Astrocyte of the hippocampus (primary cell): ENCODE measurements around the gene SPOCD1.

ENCODE experiments used
- DNase-seq: peaks from one replicate; pipeline ENCODE4 v3.0.0; 2011; ENCODE audit warnings: low read depth, low spot score

SPOCD1 gene

DNA sequence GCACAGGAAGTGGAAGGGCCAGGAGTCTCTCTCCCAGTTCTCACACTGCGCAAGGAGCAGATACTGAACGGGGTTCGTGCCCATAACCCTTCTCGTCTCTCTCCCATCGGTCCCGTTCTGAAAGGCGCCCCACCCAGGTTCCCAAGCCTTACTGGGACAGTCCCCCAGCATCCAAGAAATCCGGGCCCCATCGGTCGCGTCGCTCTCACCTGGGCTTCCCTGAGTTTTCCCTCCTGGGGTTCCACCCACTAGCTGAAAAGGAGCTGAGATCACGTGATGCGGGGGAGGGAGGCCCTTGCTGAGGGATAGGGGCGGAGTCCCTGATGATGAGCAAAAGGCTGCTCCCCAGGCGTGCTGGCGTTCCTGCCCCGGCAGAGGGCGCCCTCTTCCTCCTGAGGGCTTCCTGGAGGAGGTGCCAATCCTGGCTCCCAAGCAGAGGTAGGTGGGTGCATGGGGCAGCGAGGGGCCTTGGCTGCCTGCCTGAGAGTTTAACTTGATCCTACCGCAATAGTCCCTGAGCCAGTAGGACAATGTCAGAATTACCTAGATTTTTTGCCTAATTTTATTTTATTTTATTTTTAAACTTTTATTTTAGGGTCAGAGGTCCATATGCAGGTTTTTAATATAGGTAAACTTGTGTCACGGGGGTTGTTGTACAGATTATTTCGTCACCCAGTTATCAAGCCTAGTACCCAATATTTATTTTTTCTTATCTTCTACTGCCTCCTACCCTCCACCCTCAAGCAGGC is at the start of gene SPOCD1:
SPOCD1 (minus strand) TSS at position 271 of the 749 bp plus-strand sequence. CDS start 689 bp downstream, outside the sequence.
- peak; percentile 74 for DNase-seq

DNA sequence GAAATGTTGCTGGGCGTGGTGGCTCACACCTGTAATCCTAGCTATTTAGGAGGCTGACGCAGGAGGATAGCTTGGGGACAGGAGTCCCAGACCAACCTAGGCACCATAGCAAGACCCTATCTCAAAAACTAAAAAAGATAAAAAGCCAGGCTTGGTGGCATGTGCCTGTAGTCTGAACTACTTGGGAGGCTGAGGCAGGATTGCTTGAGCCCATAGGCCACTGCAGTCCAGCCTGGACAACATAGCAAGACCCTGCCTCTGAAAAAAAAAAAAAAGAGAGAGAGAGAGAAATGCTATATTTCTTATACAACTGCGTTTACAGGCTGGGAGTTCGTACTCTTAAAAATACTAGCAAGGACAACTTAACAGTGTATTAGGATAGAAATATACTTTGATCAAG is 46.2 kb upstream of the SPOCD1 start:
- DNase-seq, result no peak

GRCh38 chr1:31861346-31861745 is 45.5 kb upstream of the SPOCD1 start:
- DNase-seq, result no peak

- DNase-seq, result no peak
These were observed 44.8 kb upstream of the SPOCD1 start for GRCh38 chr1:31860581-31860980.

DNA sequence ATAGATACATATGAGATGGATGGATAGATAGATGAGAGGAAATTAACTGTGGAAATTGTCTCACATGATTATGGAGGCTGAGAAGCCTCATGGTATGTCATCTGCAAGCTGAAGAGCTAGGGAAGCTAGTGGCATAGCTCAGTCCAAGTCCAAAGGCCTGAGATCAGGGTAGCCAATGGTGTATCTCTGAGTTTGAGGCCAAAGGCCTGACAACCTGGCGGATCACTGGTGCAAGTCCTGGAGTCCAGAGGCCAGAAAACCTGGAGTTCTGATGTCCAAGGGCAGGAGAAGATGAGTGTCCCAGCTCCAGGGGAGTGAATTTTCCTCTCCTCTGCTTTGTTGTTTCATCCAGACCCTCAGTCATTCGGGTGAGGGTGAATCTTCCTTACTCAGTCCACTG is 43.9 kb upstream of the SPOCD1 start:
- no peak for DNase-seq

DNA sequence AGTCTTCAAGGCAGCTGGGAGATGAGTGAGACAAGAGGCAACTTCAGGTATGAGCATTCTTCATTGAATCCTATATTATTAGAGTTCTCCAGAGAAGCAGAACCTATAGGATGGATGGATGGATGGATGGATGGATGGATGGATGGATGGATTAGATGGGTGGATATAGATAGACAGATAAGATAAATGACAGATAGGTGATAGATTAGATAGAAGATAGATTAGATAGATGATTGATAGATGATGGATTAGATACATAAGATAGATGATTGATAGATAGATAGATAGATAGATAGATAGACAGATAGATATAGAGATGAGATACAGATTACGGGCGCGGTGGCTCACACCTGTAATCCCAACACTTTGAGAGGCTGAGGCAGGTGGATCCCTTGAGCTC is 43.2 kb upstream of the SPOCD1 start:
- no peak for DNase-seq

DNA sequence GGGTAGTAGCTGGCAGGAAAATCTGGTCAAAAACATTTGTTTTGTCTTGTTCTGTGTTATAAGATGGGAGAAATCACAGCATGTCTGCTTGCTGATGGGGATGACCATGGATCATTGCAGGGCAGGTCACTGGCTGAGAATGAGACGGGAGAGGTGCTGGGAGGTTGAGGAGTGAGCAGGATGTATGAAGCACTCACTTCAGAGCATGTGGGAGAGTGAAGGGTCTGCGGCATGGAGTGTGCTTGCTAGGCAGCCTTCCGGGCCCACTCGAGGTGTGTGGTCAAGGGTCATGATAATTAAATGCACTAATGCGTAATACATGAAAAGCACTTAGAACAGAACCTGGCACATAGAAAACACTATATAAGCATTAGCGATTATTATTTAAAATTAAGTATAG is 42.0 kb upstream of the SPOCD1 start:
- DNase-seq, result no peak

DNA sequence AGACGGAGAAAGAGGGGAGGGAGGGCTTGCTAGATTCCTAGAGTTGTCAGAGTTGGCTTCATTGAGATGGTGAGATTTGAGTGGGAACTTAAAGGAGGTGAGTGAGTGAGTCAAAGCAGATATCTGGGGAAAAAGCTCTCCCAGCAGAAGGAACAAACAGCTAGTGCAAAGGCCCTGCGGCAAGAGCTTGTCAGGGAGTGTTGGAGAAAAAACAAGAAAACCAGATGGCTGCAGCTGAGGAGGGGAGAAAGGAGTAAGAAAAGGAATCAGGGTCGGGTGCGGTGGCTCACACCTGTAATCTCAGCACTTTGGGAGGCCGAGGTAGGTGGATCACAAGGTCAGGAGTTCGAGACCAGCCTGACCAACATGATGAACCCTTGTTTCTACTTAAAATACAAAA is 40.3 kb upstream of the SPOCD1 start:
- no peak for DNase-seq

- peak; percentile 40 for DNase-seq
These were observed 39.4 kb upstream of the SPOCD1 start for GRCh38 chr1:31855038-31855845.

DNA sequence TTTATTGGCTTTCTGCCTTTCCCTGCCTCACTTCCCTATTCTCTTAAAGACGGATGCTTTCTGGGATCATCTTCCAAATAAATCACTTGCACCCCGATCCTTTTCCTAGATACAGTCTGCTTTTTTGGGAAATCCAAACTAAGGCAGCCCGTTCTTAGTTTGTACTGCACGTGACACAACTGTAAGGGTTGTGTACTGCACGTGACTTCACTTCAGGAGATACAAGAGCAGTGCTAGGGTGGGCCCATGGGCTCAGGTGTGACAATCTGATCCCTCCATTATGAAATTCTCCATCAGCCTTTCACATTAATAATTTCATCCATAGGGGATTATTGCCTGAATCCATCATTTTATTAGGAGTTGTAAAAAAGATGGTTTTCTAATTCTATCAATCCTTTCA is 33.8 kb upstream of the SPOCD1 start:
- no peak for DNase-seq

GRCh38 chr1:31848381-31848897 is 32.6 kb upstream of the SPOCD1 start:
- DNase-seq, result no peak

DNA sequence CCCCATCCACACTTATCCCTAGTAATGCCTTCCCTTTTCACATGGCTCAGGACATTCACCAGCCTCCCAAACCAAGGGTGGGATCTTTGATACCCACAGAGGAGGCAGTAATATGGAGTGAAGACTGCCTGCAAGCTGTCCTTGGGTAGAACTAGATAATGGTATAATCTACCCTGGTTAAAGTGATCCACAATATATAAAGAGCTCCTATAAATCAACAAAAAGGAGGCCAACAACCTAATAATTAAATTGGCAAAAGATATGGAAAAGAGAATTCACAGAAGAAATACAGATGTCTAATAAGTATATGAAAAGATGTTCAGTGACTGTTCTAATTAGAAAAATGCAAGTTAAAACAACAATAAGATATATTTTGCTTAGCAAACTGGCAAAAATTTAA is 30.7 kb upstream of the SPOCD1 start:
- no peak for DNase-seq

GRCh38 chr1:31843506-31843905 is 27.7 kb upstream of the SPOCD1 start:
- DNase-seq, result peak; percentile 33

DNA sequence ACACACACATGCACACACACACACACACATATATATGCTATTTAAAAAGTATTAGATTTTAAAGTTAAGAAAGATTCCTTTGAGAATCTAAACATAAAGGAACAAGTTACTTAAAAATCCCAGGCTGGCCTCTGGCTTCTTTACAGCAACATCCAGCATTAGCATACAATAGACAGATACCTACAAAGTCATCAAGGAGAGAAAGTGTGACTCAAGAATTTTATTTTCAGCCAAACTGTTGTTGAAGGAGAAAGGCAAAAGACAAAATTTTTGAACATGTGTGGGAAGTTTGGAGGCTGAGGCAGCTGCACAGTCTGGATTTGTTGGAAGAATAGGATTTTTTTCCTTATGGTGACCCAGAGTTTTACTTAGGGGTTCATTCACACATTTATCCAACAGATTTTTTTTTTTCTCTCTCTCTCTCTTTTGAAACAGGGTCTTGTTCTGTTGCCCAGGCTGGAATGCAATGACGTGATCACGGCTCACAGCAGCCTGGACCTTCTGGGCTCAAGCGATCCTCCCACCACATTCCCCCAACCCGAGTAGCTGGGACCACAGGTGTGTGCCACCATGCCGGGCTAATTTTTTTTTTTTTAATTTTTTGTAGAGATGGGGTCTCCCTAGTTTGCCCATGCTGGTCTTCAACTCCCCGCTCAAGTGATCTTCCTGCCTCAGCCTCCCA is 24.0 kb upstream of the SPOCD1 start:
- no peak for DNase-seq

- DNase-seq, result no peak
These were observed 21.8 kb upstream of the SPOCD1 start for GRCh38 chr1:31837451-31838158.

- no peak for DNase-seq
These were observed 20.8 kb upstream of the SPOCD1 start for GRCh38 chr1:31836638-31837037.

DNA sequence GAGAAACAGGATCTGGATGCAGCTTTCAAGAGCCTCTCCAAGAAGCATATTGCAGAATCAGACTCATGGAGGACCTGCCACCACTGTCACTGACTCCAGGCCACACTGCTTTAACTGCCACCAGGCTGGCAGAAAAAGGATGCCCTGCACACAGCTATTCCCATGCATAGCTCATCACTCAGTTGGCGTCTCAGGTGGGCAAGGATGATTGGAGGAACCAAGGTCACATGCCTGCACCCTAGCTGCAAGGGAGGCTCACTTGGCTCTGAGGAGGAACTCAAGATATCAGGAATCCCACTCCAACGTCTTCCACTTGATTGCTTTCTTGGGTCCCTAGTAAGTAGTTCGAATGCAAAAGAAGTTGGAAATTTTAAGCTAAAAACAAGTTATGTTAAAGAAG is 19.6 kb upstream of the SPOCD1 start:
- no peak for DNase-seq

DNA sequence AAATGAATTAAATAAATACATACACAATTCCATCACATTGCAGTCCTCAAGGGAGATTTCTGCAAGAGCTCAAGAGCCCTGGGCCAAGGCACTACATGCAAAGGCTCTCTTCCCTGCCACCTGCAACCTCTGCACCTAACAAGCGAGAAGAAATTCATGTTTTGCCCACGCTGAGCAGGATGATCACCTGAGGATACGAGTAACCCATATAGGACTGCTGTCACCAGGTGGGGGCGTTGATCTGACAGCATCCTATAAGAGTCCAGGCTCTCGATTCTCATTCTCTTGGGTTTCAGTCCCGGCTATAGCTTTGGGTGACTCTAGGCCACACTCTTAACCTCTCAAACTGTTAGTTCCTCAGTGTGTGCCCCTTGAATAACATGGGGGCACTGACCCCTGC is 18.7 kb upstream of the SPOCD1 start:
- DNase-seq, result no peak

GRCh38 chr1:31831397-31832378 is 15.9 kb upstream of the SPOCD1 start:
- DNase-seq, result no peak

GRCh38 chr1:31830511-31830910 is 14.7 kb upstream of the SPOCD1 start:
- DNase-seq, result no peak
